Fibroblast of pulmonary artery (primary cell): ENCODE results near the gene RAPGEF5.

Source experiments
- DNase-seq: peaks from one replicate; pipeline ENCODE4 v3.0.0-alpha.2; 2010; ENCODE audit warnings: low read depth
- H3K4me3 ChIP-seq: replicated peaks from 2 replicates; pipeline ENCODE4 v1.5.1; 2011; ENCODE audit warnings: low read depth, mild to moderate bottlenecking, control low read depth, low read length, moderate library complexity
- CTCF ChIP-seq: IDR thresholded peaks from 2 replicates; pipeline ENCODE4 v1.5.1; 2011; ENCODE audit warnings: mild to moderate bottlenecking, control low read depth, low read length, inconsistent platforms; ENCODE audit errors: missing control alignments

The RAPGEF5 gene

GRCh38 chr7:22187691-22188348 lies 169.1 kb downstream of the RAPGEF5 start:
- TF ChIP-seq CTCF: no peak
- H3K4me3 ChIP-seq: no peak overlapping the region
- DNase-seq: no peak

GRCh38 chr7:22185559-22185958 lies 171.4 kb downstream of the RAPGEF5 start:
- H3K4me3 ChIP-seq: no peak overlapping the region
- DNase-seq: no peak
- TF ChIP-seq CTCF: no peak

GRCh38 chr7:22184549-22185199 lies 172.3 kb downstream of the RAPGEF5 start:
- no peak overlapping the region for H3K4me3 ChIP-seq
- no peak for DNase-seq
- no peak for TF ChIP-seq CTCF

- no peak for DNase-seq
- no peak for TF ChIP-seq CTCF
- H3K4me3 ChIP-seq: no peak overlapping the region
Measured at GRCh38 chr7:22183522-22184280, 173.3 kb downstream of the RAPGEF5 start.

- no peak for DNase-seq
- H3K4me3 ChIP-seq: no peak overlapping the region
- TF ChIP-seq CTCF: no peak
Measured at GRCh38 chr7:22182149-22182548, 174.8 kb downstream of the RAPGEF5 start.

- H3K4me3 ChIP-seq: no peak overlapping the region
- no peak for TF ChIP-seq CTCF
- DNase-seq: no peak
Measured at GRCh38 chr7:22181663-22182062, 175.3 kb downstream of the RAPGEF5 start.
